DOHH2 (cell line): ENCODE measurements around the gene SYP.

Experiments used
- H3F3A ChIP-seq: fragments of 200-600 bp; sonication (generic), shearing (Covaris generic); 2 replicates; pipeline ENCODE4 v1.6.0; 2016; ENCODE audit warnings: antibody characterized with exemption, mild to moderate bottlenecking; ENCODE audit not compliant: control insufficient read depth, insufficient read depth
- H3K27ac ChIP-seq: fragments of 200-600 bp; sonication (generic); 2 replicates; pipeline ENCODE4 v1.5.1; 2014; ENCODE audit warnings: low read depth, mild to moderate bottlenecking, low read length, moderate library complexity
- H3K27me3 ChIP-seq: fragments of 200-600 bp; sonication (generic); 2 replicates; pipeline ENCODE4 v1.6.1; 2014; ENCODE audit warnings: mild to moderate bottlenecking, low read length, mixed read lengths; ENCODE audit not compliant: control insufficient read depth
- H3K36me3 ChIP-seq: fragments of 200-600 bp; sonication (generic); 2 replicates; pipeline ENCODE4 v1.6.1; 2014; ENCODE audit warnings: mild to moderate bottlenecking, low read length, moderate library complexity, mixed read lengths; ENCODE audit not compliant: control insufficient read depth
- H3K4me1 ChIP-seq: fragments of 200-600 bp; sonication (generic); 2 replicates; pipeline ENCODE4 v1.6.1; 2014; ENCODE audit warnings: mild to moderate bottlenecking, low read length, mixed read lengths; ENCODE audit not compliant: control insufficient read depth
- H3K4me2 ChIP-seq: fragments of 200-600 bp; sonication (generic); 2 replicates; pipeline ENCODE4 v1.6.0; 2014; ENCODE audit warnings: mild to moderate bottlenecking, low read length, moderate library complexity
- H3K4me3 ChIP-seq: fragments of 200-600 bp; sonication (generic); 2 replicates; pipeline ENCODE4 v1.5.1; 2014; ENCODE audit warnings: mild to moderate bottlenecking, low read length, mixed read lengths
- H3K79me2 ChIP-seq: fragments of 200-600 bp; sonication (generic); 2 replicates; pipeline ENCODE4 v1.6.1; 2014; ENCODE audit warnings: mild to moderate bottlenecking, low read length, mixed read lengths; ENCODE audit not compliant: control insufficient read depth
- H3K9me2 ChIP-seq: fragments of 200-600 bp; sonication (generic); replicated peaks from 2 replicates; pipeline ENCODE4 v1.6.1; 2014; ENCODE audit warnings: mild to moderate bottlenecking, low read length, mixed read lengths; ENCODE audit not compliant: control insufficient read depth
- H3K9me3 ChIP-seq: fragments of 200-600 bp; sonication (generic); 2 replicates; pipeline ENCODE4 v1.6.1; 2014; ENCODE audit warnings: antibody characterized with exemption, low read length, mixed read lengths; ENCODE audit not compliant: control insufficient read depth, insufficient read depth
- H4K20me1 ChIP-seq: fragments of 200-600 bp; sonication (generic); 2 replicates; pipeline ENCODE4 v1.6.0; 2014; ENCODE audit warnings: low read depth, mild to moderate bottlenecking, antibody characterized with exemption, low read length, moderate library complexity; ENCODE audit not compliant: control insufficient read depth, insufficient read depth
- CTCF ChIP-seq: fragments of 200-600 bp; sonication (generic); IDR thresholded peaks from one replicate; pipeline ENCODE4 v1.5.1; 2014; ENCODE audit warnings: antibody characterized with exemption, mild to moderate bottlenecking, low read depth, low read length; ENCODE audit not compliant: poor library complexity, severe bottlenecking
- EZH2phosphoT487 ChIP-seq: fragments of 200-600 bp; sonication (generic); IDR thresholded peaks from 2 replicates; pipeline ENCODE4 v1.6.1; 2017; ENCODE audit warnings: borderline replicate concordance, mild to moderate bottlenecking, antibody characterized with exemption, low read length, moderate library complexity, mixed read lengths

The SYP gene

GRCh38 chrX:49183701-49184281 lies 16.2 kb downstream of the SYP start:
- no peaks in the 10 kb centered on the region for H3K27me3 ChIP-seq
- no peaks in the 10 kb centered on the region for H3F3A ChIP-seq
- no peak overlapping the region for H3K27ac ChIP-seq
- peaks cover 26% of the 10 kb centered on the region for H3K79me2 ChIP-seq
- TF ChIP-seq EZH2phosphoT487 (no peak), CTCF (no peak)
- peaks cover 25% of the 10 kb centered on the region for H3K4me1 ChIP-seq
- H3K9me3 ChIP-seq: no peaks in the 10 kb centered on the region
- peaks cover 18% of the 10 kb centered on the region for H3K36me3 ChIP-seq
- H3K9me2 ChIP-seq: no peaks in the 10 kb centered on the region
- no peaks in the 10 kb centered on the region for H4K20me1 ChIP-seq
- H3K4me3 ChIP-seq: no peak overlapping the region
- H3K4me2 ChIP-seq: no peak overlapping the region

- no peak for TF ChIP-seq CTCF
- no peak for TF ChIP-seq EZH2phosphoT487
- H3K27ac ChIP-seq: no peak overlapping the region
- H3K36me3 ChIP-seq: peaks cover 40% of the 10 kb centered on the region
- H4K20me1 ChIP-seq: no peaks in the 10 kb centered on the region
- no peaks in the 10 kb centered on the region for H3F3A ChIP-seq
- H3K79me2 ChIP-seq: peaks cover 8% of the 10 kb centered on the region
- peaks cover 2% of the 10 kb centered on the region for H3K4me1 ChIP-seq
- no peaks in the 10 kb centered on the region for H3K9me3 ChIP-seq
- H3K4me2 ChIP-seq: no peak overlapping the region
- no peak overlapping the region for H3K4me3 ChIP-seq
- H3K9me2 ChIP-seq: no peaks in the 10 kb centered on the region
- no peaks in the 10 kb centered on the region for H3K27me3 ChIP-seq
These were observed 20.6 kb downstream of the SYP start for GRCh38 chrX:49179358-49179757.

- no peak for TF ChIP-seq CTCF
- Histone ChIP-seq H3K36me3 (peaks cover 41% of the 10 kb centered on the region), H3K27me3 (no peaks in the 10 kb centered on the region), H3K4me2 (no peak overlapping the region), H3F3A (no peaks in the 10 kb centered on the region), H3K27ac (no peak overlapping the region), H3K9me2 (no peaks in the 10 kb centered on the region), H4K20me1 (no peaks in the 10 kb centered on the region), H3K9me3 (no peaks in the 10 kb centered on the region), H3K4me3 (no peak overlapping the region), H3K4me1 (no peaks in the 10 kb centered on the region; the same call in 1 of the 2 replicates), H3K79me2 (peaks cover under 1% of the 10 kb centered on the region)
These were observed 21.5 kb downstream of the SYP start for GRCh38 chrX:49178537-49178936.
